Superior temporal gyrus (tissue), 1 donor: Measurements from ENCODE around the gene GATAD2A.

Experiments used
- DNase-seq: peaks from one replicate; pipeline ENCODE4 v3.0.0-alpha.2; 2016; ENCODE audit errors: extremely low spot score

Gene GATAD2A

GRCh38 chr19:19532806-19533701 lies 127.6 kb downstream of the GATAD2A start:
- DNase-seq: no peak

GRCh38 chr19:19533841-19534240 lies 128.4 kb downstream of the GATAD2A start:
- DNase-seq: no peak

GRCh38 chr19:19534556-19535265 lies 129.2 kb downstream of the GATAD2A start:
- no peak for DNase-seq

GRCh38 chr19:19535311-19536191 lies 130.1 kb downstream of the GATAD2A start:
- no peak for DNase-seq

- no peak for DNase-seq
These were observed 131.9 kb downstream of the GATAD2A start for GRCh38 chr19:19537075-19538048.

GRCh38 chr19:19538061-19538784 lies 132.7 kb downstream of the GATAD2A start, which contains the start of gene CILP2:
CILP2 (plus strand) TSS chr19:19538265; CDS start chr19:19538350, 85 bp downstream.
- DNase-seq: no peak

GRCh38 chr19:19538785-19539166 lies 133.3 kb downstream of the GATAD2A start:
- DNase-seq: no peak

- no peak for DNase-seq
These were observed 134.2 kb downstream of the GATAD2A start for GRCh38 chr19:19539698-19540063.

- no peak for DNase-seq
These were observed 134.7 kb downstream of the GATAD2A start for GRCh38 chr19:19540064-19540714.

GRCh38 chr19:19540715-19541515 lies 135.4 kb downstream of the GATAD2A start:
- no peak for DNase-seq

- DNase-seq: no peak
These were observed 136.1 kb downstream of the GATAD2A start for GRCh38 chr19:19541616-19542015.

GRCh38 chr19:19542507-19542906 lies 137.0 kb downstream of the GATAD2A start:
- no peak for DNase-seq

GRCh38 chr19:19543101-19543500 lies 137.6 kb downstream of the GATAD2A start:
- DNase-seq: no peak

- DNase-seq: no peak
These were observed 138.2 kb downstream of the GATAD2A start for GRCh38 chr19:19543640-19544039.

- DNase-seq: no peak
These were observed 138.9 kb downstream of the GATAD2A start for GRCh38 chr19:19544257-19544953.

GRCh38 chr19:19544954-19545591 lies 139.6 kb downstream of the GATAD2A start:
- DNase-seq: no peak

- DNase-seq: no peak
These were observed 140.2 kb downstream of the GATAD2A start for GRCh38 chr19:19545707-19546106.

- no peak for DNase-seq
These were observed 141.3 kb downstream of the GATAD2A start for GRCh38 chr19:19546751-19547162.
